C4-2B (cell line): ENCODE data around the gene WDR7.

ENCODE experiments used
- CTCF ChIP-seq: fragments of 450-650 bp; conservative IDR thresholded peaks from 2 replicates; pipeline ENCODE4 v1.5.1; 2017; ENCODE audit warnings: mild to moderate bottlenecking
- ZFX ChIP-seq: fragments of 450-650 bp; IDR thresholded peaks from 2 replicates; pipeline ENCODE4 v1.6.1; 2017

- TF ChIP-seq CTCF: no peak
- no peak for TF ChIP-seq ZFX
Measured at GRCh38 chr18:56870982-56871381, 219.8 kb downstream of the WDR7 start.
